Neural cell (in vitro differentiated cells): ENCODE measurements around the gene VSTM2B. TPM values are rescaled to one million over a fixed set of nuclear protein-coding genes. Genes with fewer than 3 reads are reported as not detected.

Experiments used
- H2AFZ ChIP-seq: fragments of 200-600, 300-800 bp; sonication (generic), shearing (Covaris generic); 2 replicates; pipeline ENCODE4 v1.6.0; 2014; ENCODE audit warnings: low read depth, mild to moderate bottlenecking, antibody characterized with exemption, low read length, moderate library complexity
- H3F3A ChIP-seq: fragments of 200-600 bp; shearing (Covaris generic); 2 replicates; pipeline ENCODE4 v1.6.1; 2016; ENCODE audit warnings: mild to moderate bottlenecking, moderate library complexity, mixed read lengths, antibody characterized with exemption, low read length; ENCODE audit not compliant: insufficient read depth, poor library complexity, severe bottlenecking
- H3K27ac ChIP-seq: fragments of 200-600, 300-800 bp; sonication (generic), shearing (Covaris generic); 2 replicates; pipeline ENCODE4 v1.5.1; 2014; ENCODE audit warnings: mild to moderate bottlenecking, low read length, moderate library complexity
- H3K27me3 ChIP-seq: fragments of 300-800, 200-600 bp; sonication (generic), shearing (Covaris generic); 2 replicates; pipeline ENCODE4 v1.6.0; 2014; ENCODE audit warnings: mild to moderate bottlenecking, low read depth, low read length, moderate library complexity; ENCODE audit not compliant: insufficient read depth
- H3K36me3 ChIP-seq: fragments of 300-800, 200-600 bp; sonication (generic), shearing (Covaris generic); 2 replicates; pipeline ENCODE4 v1.5.1; 2014; ENCODE audit warnings: mild to moderate bottlenecking, antibody characterized with exemption, low read length, moderate library complexity; ENCODE audit not compliant: insufficient read depth
- H3K4me2 ChIP-seq: fragments of 300-800, 200-600 bp; sonication (generic), shearing (Covaris generic); 2 replicates; pipeline ENCODE4 v1.6.0; 2014; ENCODE audit warnings: mild to moderate bottlenecking, low read length
- H3K4me3 ChIP-seq: fragments of 300-800, 200-600 bp; sonication (generic), shearing (Covaris generic); 2 replicates; pipeline ENCODE4 v1.5.1; 2014; ENCODE audit warnings: mild to moderate bottlenecking, low read length, moderate library complexity
- H3K79me2 ChIP-seq: fragments of 200-600 bp; shearing (Covaris generic); replicated peaks from 2 replicates; pipeline ENCODE4 v1.6.0; 2014; ENCODE audit warnings: mild to moderate bottlenecking, low read length, moderate library complexity; ENCODE audit not compliant: insufficient read depth
- H3K9ac ChIP-seq: fragments of 300-800, 200-600 bp; sonication (generic), shearing (Covaris generic); 2 replicates; pipeline ENCODE4 v1.6.1; 2016; ENCODE audit warnings: mild to moderate bottlenecking, low read length, mixed read lengths
- H3K9me2 ChIP-seq: fragments of 200-600 bp; shearing (Covaris generic); 2 replicates; pipeline ENCODE4 v1.6.1; 2016; ENCODE audit warnings: mild to moderate bottlenecking, low read length, mixed read lengths; ENCODE audit not compliant: insufficient read depth
- H3K9me3 ChIP-seq: fragments of 200-600, 300-800 bp; sonication (generic), shearing (Covaris generic); 2 replicates; pipeline ENCODE4 v1.6.1; 2016; ENCODE audit warnings: mild to moderate bottlenecking, mixed run types, low read length, moderate library complexity, mixed read lengths
- H4K20me1 ChIP-seq: fragments of 200-600 bp; shearing (Covaris generic); 2 replicates; pipeline ENCODE4 v1.6.1; 2016; ENCODE audit warnings: mild to moderate bottlenecking, mixed run types; ENCODE audit not compliant: insufficient read depth
- CTCF ChIP-seq: fragments of 450-650 bp; IDR thresholded peaks from 2 replicates; pipeline ENCODE4 v1.5.1; 2014; ENCODE audit warnings: antibody characterized with exemption, mild to moderate bottlenecking, moderate library complexity; ENCODE audit not compliant: poor library complexity, severe bottlenecking
- EP300 ChIP-seq: fragments of 450-650 bp; conservative IDR thresholded peaks from 2 replicates; pipeline ENCODE4 v1.6.1; 2014; ENCODE audit warnings: antibody characterized with exemption, mild to moderate bottlenecking, moderate library complexity; ENCODE audit not compliant: poor library complexity, severe bottlenecking
- EZH2 ChIP-seq: fragments of 200-600, 300-800 bp; shearing (Covaris generic), sonication (generic); IDR thresholded peaks from 2 replicates; pipeline ENCODE4 v1.6.1; 2014; ENCODE audit warnings: antibody characterized with exemption, low read length, borderline replicate concordance, mild to moderate bottlenecking; ENCODE audit not compliant: insufficient read depth, poor library complexity, severe bottlenecking
- MXI1 ChIP-seq: fragments of 450-650 bp; conservative IDR thresholded peaks from 2 replicates; pipeline ENCODE4 v1.6.1; 2014; ENCODE audit warnings: antibody characterized with exemption, mild to moderate bottlenecking; ENCODE audit not compliant: poor library complexity, severe bottlenecking
- POLR2AphosphoS5 ChIP-seq: IDR thresholded peaks from 2 replicates; pipeline ENCODE4 v1.6.1; 2012
- RAD21 ChIP-seq: fragments of 450-650 bp; conservative IDR thresholded peaks from 2 replicates; pipeline ENCODE4 v1.6.1; 2014; ENCODE audit warnings: antibody characterized with exemption, mild to moderate bottlenecking, moderate library complexity
- REST ChIP-seq: IDR thresholded peaks from 2 replicates; pipeline ENCODE4 v1.6.1; 2012; ENCODE audit warnings: borderline replicate concordance
- SMC3 ChIP-seq: fragments of 450-650 bp; conservative IDR thresholded peaks from 2 replicates; pipeline ENCODE4 v1.6.1; 2014; ENCODE audit warnings: antibody characterized with exemption, mild to moderate bottlenecking, moderate library complexity; ENCODE audit not compliant: poor library complexity
- TAF1 ChIP-seq: IDR thresholded peaks from 2 replicates; pipeline ENCODE4 v1.6.1; 2012; ENCODE audit warnings: low read depth
- polyA plus RNA-seq: library from polyadenylated mRNA; depleted of rRNA; stranded (reverse); fragments of >200 nt; gene quantifications from 2 replicates; pipeline ENCODE4 v1.2.3, GENCODE V29; 2014

The VSTM2B gene
- polyA plus RNA-seq, 1 donor from 2014 or later = 24.4 TPM

- TF ChIP-seq MXI1 = no peak
- no peak for TF ChIP-seq TAF1
- TF ChIP-seq EP300 = no peak
- TF ChIP-seq SMC3 = no peak
- no peak for TF ChIP-seq CTCF
- no peak for TF ChIP-seq REST
- no peak for TF ChIP-seq POLR2AphosphoS5
- Histone ChIP-seq H3F3A (no peaks in the 10 kb centered on the region), H2AFZ (no peak overlapping the region), H3K36me3 (no peaks in the 10 kb centered on the region), H3K9me3 (no peaks in the 10 kb centered on the region), H3K9me2 (no peaks in the 10 kb centered on the region), H4K20me1 (no peaks in the 10 kb centered on the region), H3K27me3 (no peaks in the 10 kb centered on the region), H3K4me3 (no peak overlapping the region), H3K27ac (peak overlapping the region; percentile 44), H3K79me2 (no peaks in the 10 kb centered on the region), H3K4me2 (no peak overlapping the region), H3K9ac (no peak overlapping the region)
Observed at GRCh38 chr19:29537601-29538000, 11.8 kb downstream of the VSTM2B start.

- H3K9me3 ChIP-seq = no peaks in the 10 kb centered on the region
- no peak overlapping the region for H3K4me3 ChIP-seq
- no peaks in the 10 kb centered on the region for H4K20me1 ChIP-seq
- H3K27me3 ChIP-seq = no peaks in the 10 kb centered on the region
- no peaks in the 10 kb centered on the region for H3K9me2 ChIP-seq
- no peak overlapping the region for H3K4me2 ChIP-seq
- no peaks in the 10 kb centered on the region for H3K79me2 ChIP-seq
- H2AFZ ChIP-seq = no peak overlapping the region
- H3F3A ChIP-seq = no peaks in the 10 kb centered on the region
- TF ChIP-seq EZH2 (no peak), TAF1 (no peak), REST (no peak), SMC3 (no peak), POLR2AphosphoS5 (no peak), MXI1 (no peak), EP300 (no peak), CTCF (no peak), RAD21 (no peak)
- no peak overlapping the region for H3K9ac ChIP-seq
- H3K36me3 ChIP-seq = no peaks in the 10 kb centered on the region
- no peak overlapping the region for H3K27ac ChIP-seq
Observed at GRCh38 chr19:29538146-29538545, 12.4 kb downstream of the VSTM2B start.
